GM19324 (cell line): ENCODE measurements around the gene PCDHB12.

Experiments used
- ATAC-seq: cut with Tn5 transposase; IDR thresholded peaks from one replicate; pipeline ENCODE4 v1.9.1; 2021; ENCODE audit warnings: mild to moderate bottlenecking, moderate library complexity; ENCODE audit not compliant: unreplicated experiment, low FRiP score

PCDHB12 gene

GRCh38 chr5:141260458-141261237 is 52.1 kb downstream of the PCDHB12 start:
- ATAC-seq, result no peak

- no peak for ATAC-seq
These were observed 52.7 kb downstream of the PCDHB12 start for GRCh38 chr5:141261238-141261546.
